A549 (cell line): ENCODE data around the gene SORD.

Source experiments
- CBX2 ChIP-seq: fragments of 200-600 bp; sonication (generic); IDR thresholded peaks from 2 replicates; pipeline ENCODE4 v1.6.1; 2016; ENCODE audit warnings: low read depth, mild to moderate bottlenecking, borderline replicate concordance
- CHD4 ChIP-seq: fragments of 200-600 bp; sonication (generic); IDR thresholded peaks from 2 replicates; pipeline ENCODE4 v1.6.1; 2016; ENCODE audit warnings: antibody characterized with exemption, mild to moderate bottlenecking, borderline replicate concordance
- CTCF ChIP-seq: fragments of >200 bp; sonication (Bioruptor Twin); formaldehyde crosslinking; IDR thresholded peaks from 3 replicates; pipeline ENCODE4 v1.5.1; 2016
- EP300 ChIP-seq, 2 experiments: fragments of >200 bp; sonication (Bioruptor Twin); formaldehyde crosslinking; IDR thresholded peaks; 2 replicates in 1 of 2; 3 replicates in 1 of 2; pipeline ENCODE4 v1.6.1; 2016 to 2017
- MAX ChIP-seq: IDR thresholded peaks from 2 replicates; pipeline ENCODE4 v1.6.1; 2012
- PBX3 ChIP-seq: IDR thresholded peaks from 2 replicates; pipeline ENCODE4 v1.6.1; 2012
- POLR2A ChIP-seq: IDR thresholded peaks from 2 replicates; pipeline ENCODE4 v1.6.1; 2012; ENCODE audit warnings: mild to moderate bottlenecking, low read length
- RAD21 ChIP-seq, 2 experiments: fragments of >200 bp in 1 of 2; sonication (Bioruptor Twin) in 1 of 2; formaldehyde crosslinking in 1 of 2; IDR thresholded peaks in 1 of 2; conservative IDR thresholded peaks in 1 of 2; 2 replicates in 1 of 2; 3 replicates in 1 of 2; pipeline ENCODE4 v1.6.1; 2012 to 2018; ENCODE audit warnings: inconsistent platforms in 1 of 2
- RFX5 ChIP-seq: fragments of 450-650 bp; IDR thresholded peaks from 2 replicates; pipeline ENCODE4 v1.7.1; 2014; ENCODE audit warnings: antibody characterized with exemption, mild to moderate bottlenecking, moderate library complexity

- no peak for TF ChIP-seq CTCF
- TF ChIP-seq PBX3, result no peak
- no peak for TF ChIP-seq RAD21 (conservative IDR thresholded peaks at IDR 0.05 in 1 of 2, IDR thresholded peaks at IDR 0.05 in 1 of 2)
- TF ChIP-seq POLR2A, result no peak
- no peak for TF ChIP-seq EP300 (IDR thresholded peaks at IDR 0.05)
- TF ChIP-seq CHD4, result no peak
- no peak for TF ChIP-seq RFX5
- no peak for TF ChIP-seq MAX
- TF ChIP-seq CBX2, result no peak
These were observed 71.3 kb downstream of the SORD start for GRCh38 chr15:45094358-45094730.
